ENCODE data around the gene SLC22A17. TPM values are rescaled to one million over a fixed set of nuclear protein-coding genes. Genes with fewer than 3 reads are reported as not detected.

SLC22A17 gene
- total RNA-seq, 1 experiment from 2014 or later = not detected

GRCh38 chr14:23316300-23316699 is 36.4 kb downstream of the SLC22A17 start:
- H3K9me3 ChIP-seq (ENCODE audit: insufficient read depth, low read depth) = no peaks in the 10 kb centered on the region
- peaks cover 3% of the 10 kb centered on the region; the same call in 1 of the 2 replicates for H3F3A ChIP-seq (ENCODE audit: insufficient read depth, low read depth)
- ChIA-PET POLR2A (ENCODE audit: unreplicated experiment) (no interaction called here), CTCF (no interaction called here)
- no peaks in the 10 kb centered on the region for H4K20me1 ChIP-seq (ENCODE audit: insufficient read depth)
- BruUV-seq (replicated peaks) = no TSS peak
- no peak for TF ChIP-seq EZH2 (IDR thresholded peaks at IDR 0.05; ENCODE audit: low read depth)
- no peak for TF ChIP-seq CTCF (conservative IDR thresholded peaks at IDR 0.05)
- peaks cover 6% of the 10 kb centered on the region; the same call in 1 of the 2 replicates for H3K4me1 ChIP-seq (replicated peaks; ENCODE audit: insufficient read depth)
- no peaks in the 10 kb centered on the region for H3K36me3 ChIP-seq (ENCODE audit: low read depth)
- no peak overlapping the region for H3K4me2 ChIP-seq
- H3K9me2 ChIP-seq (ENCODE audit: insufficient read depth) = no peaks in the 10 kb centered on the region
- DNase-seq = no peak
- intact Hi-C loops (cut with micrococcal nuclease; ENCODE audit: unreplicated experiment) = no loop called here
- no peaks in the 10 kb centered on the region for H3K79me2 ChIP-seq (ENCODE audit: low read depth)
- H2AFZ ChIP-seq = no peak overlapping the region
- H3K4me3 ChIP-seq = no peak overlapping the region
- H3K27ac ChIP-seq = no peak overlapping the region
- no peaks in the 10 kb centered on the region for H3K27me3 ChIP-seq (ENCODE audit: insufficient read depth, low read depth)

- Histone ChIP-seq H4K20me1 (ENCODE audit: insufficient read depth) (no peaks in the 10 kb centered on the region), H3F3A (ENCODE audit: insufficient read depth, low read depth) (peaks cover 8% of the 10 kb centered on the region; the same call in 1 of the 2 replicates), H2AFZ (no peak overlapping the region), H3K4me1 (replicated peaks; ENCODE audit: insufficient read depth) (peaks cover 15% of the 10 kb centered on the region), H3K27ac (no peak overlapping the region), H3K4me2 (no peak overlapping the region), H3K9me2 (ENCODE audit: insufficient read depth) (no peaks in the 10 kb centered on the region), H3K9me3 (ENCODE audit: insufficient read depth, low read depth) (no peaks in the 10 kb centered on the region), H3K79me2 (ENCODE audit: low read depth) (peaks cover 32% of the 10 kb centered on the region), H3K4me3 (no peak overlapping the region), H3K27me3 (ENCODE audit: insufficient read depth, low read depth) (no peaks in the 10 kb centered on the region), H3K36me3 (ENCODE audit: low read depth) (no peaks in the 10 kb centered on the region)
- CTCF ChIA-PET = no interaction called here
- no peak for DNase-seq
- POLR2A ChIA-PET (ENCODE audit: unreplicated experiment) = interaction anchor here (0.6 kb wide), 1 partner anchor 1018 kb away, joined by 4 read pairs; no protein-coding TSS in a partner anchor
- intact Hi-C loops (cut with micrococcal nuclease; ENCODE audit: unreplicated experiment) = no loop called here
- no TSS peak for BruUV-seq (replicated peaks)
- TF ChIP-seq EZH2 (IDR thresholded peaks at IDR 0.05; ENCODE audit: low read depth) (no peak), CTCF (conservative IDR thresholded peaks at IDR 0.05) (no peak)
These were observed 42.1 kb downstream of the SLC22A17 start for GRCh38 chr14:23310546-23310945.

- Histone ChIP-seq H3K27me3 (ENCODE audit: insufficient read depth, low read depth) (no peaks in the 10 kb centered on the region), H3K4me2 (no peak overlapping the region), H3K27ac (no peak overlapping the region), H3F3A (ENCODE audit: insufficient read depth, low read depth) (peaks cover 9% of the 10 kb centered on the region; the same call in 1 of the 2 replicates), H3K9me3 (ENCODE audit: insufficient read depth, low read depth) (no peaks in the 10 kb centered on the region), H3K4me3 (no peak overlapping the region), H4K20me1 (ENCODE audit: insufficient read depth) (no peaks in the 10 kb centered on the region), H2AFZ (no peak overlapping the region), H3K79me2 (ENCODE audit: low read depth) (peaks cover 32% of the 10 kb centered on the region), H3K36me3 (ENCODE audit: low read depth) (no peaks in the 10 kb centered on the region), H3K4me1 (replicated peaks; ENCODE audit: insufficient read depth) (peaks cover 20% of the 10 kb centered on the region), H3K9me2 (ENCODE audit: insufficient read depth) (no peaks in the 10 kb centered on the region)
- no peak for TF ChIP-seq CTCF (conservative IDR thresholded peaks at IDR 0.05)
- TF ChIP-seq EZH2 (IDR thresholded peaks at IDR 0.05; ENCODE audit: low read depth) = no peak
- POLR2A ChIA-PET (ENCODE audit: unreplicated experiment) = no interaction called here
- BruUV-seq (replicated peaks) = no TSS peak
- DNase-seq = no peak
- intact Hi-C loops (cut with micrococcal nuclease; ENCODE audit: unreplicated experiment) = loop anchor here (10.0 kb wide), 1 partner anchor 234 kb away; no protein-coding TSS in a partner anchor
- CTCF ChIA-PET = no interaction called here
These were observed 43.8 kb downstream of the SLC22A17 start for GRCh38 chr14:23308721-23309445.
